Body of pancreas (tissue), 4 donors: ENCODE results near the gene PITPNC1.
"Not testable (repeated sequence)": the region's sequence is repeated elsewhere in the genome, so short reads cannot be mapped to it uniquely, and the experiment has no call there.

Source experiments
- POLR2A ChIP-seq, 3 donors: fragments of 450-650 bp; IDR thresholded peaks; one replicate each; pipeline ENCODE4 v1.6.1; 2016; ENCODE audit warnings: antibody characterized with exemption in 3 of 3, mild to moderate bottlenecking in 2 of 3
- TF ChIP-seq, protein P1 (sequence below), 7 experiments: fragments of 450-650 bp in 4 of 7; fragments of 200-600 bp in 3 of 7; sonication (generic) in 3 of 7; IDR thresholded peaks; one replicate each; pipeline ENCODE4 v1.5.1; 2016 to 2019; ENCODE audit warnings: antibody characterized with exemption in 7 of 7

DNA sequence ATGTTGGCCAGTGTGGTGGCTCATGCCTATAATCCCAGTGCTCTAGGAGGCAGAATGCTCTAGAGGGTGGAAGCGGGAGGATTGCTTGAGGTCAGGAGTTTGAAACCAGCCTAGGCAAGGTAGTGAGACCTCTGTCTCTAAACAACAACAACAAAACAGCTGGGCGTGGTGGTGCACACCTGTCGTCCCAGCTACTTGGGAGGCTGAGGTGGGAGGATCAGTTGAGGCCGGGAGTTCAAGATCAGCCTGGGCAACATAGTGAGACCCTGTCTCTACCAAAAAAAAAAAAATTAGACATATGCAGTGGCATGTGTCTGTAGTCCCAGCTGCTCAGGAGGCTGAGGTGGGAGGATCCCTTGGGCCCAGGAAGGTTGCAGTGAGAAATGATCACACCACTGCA lies 53.4 kb downstream of the PITPNC1 start:
- TF ChIP-seq, protein P1, sequence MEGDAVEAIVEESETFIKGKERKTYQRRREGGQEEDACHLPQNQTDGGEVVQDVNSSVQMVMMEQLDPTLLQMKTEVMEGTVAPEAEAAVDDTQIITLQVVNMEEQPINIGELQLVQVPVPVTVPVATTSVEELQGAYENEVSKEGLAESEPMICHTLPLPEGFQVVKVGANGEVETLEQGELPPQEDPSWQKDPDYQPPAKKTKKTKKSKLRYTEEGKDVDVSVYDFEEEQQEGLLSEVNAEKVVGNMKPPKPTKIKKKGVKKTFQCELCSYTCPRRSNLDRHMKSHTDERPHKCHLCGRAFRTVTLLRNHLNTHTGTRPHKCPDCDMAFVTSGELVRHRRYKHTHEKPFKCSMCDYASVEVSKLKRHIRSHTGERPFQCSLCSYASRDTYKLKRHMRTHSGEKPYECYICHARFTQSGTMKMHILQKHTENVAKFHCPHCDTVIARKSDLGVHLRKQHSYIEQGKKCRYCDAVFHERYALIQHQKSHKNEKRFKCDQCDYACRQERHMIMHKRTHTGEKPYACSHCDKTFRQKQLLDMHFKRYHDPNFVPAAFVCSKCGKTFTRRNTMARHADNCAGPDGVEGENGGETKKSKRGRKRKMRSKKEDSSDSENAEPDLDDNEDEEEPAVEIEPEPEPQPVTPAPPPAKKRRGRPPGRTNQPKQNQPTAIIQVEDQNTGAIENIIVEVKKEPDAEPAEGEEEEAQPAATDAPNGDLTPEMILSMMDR (IDR thresholded peaks at IDR 0.05): not testable (repeated sequence)
- TF ChIP-seq POLR2A (IDR thresholded peaks at IDR 0.05): not testable (repeated sequence)
